Keratinocyte (primary cell): ENCODE results near the gene AMY2B.

Source experiments
- EZH2 ChIP-seq: IDR thresholded peaks from one replicate; pipeline ENCODE4 v1.6.1; 2012; ENCODE audit warnings: inconsistent platforms, mild to moderate bottlenecking, low read length, moderate library complexity
- TF ChIP-seq, protein P1 (sequence below), 3 experiments: IDR thresholded peaks in 1 of 3; conservative IDR thresholded peaks in 1 of 3; optimal IDR thresholded peaks in 1 of 3; 2 replicates in 2 of 3; 3 replicates in 1 of 3; pipeline versions ENCODE3 to v1.5.1; 2011; ENCODE audit warnings: low read length in 3 of 3, mild to moderate bottlenecking in 3 of 3, moderate library complexity in 2 of 3, control low read depth in 1 of 3, inconsistent platforms in 1 of 3; ENCODE audit not compliant: insufficient read depth in 2 of 3; ENCODE audit errors: extremely low read depth in 1 of 3

DNA sequence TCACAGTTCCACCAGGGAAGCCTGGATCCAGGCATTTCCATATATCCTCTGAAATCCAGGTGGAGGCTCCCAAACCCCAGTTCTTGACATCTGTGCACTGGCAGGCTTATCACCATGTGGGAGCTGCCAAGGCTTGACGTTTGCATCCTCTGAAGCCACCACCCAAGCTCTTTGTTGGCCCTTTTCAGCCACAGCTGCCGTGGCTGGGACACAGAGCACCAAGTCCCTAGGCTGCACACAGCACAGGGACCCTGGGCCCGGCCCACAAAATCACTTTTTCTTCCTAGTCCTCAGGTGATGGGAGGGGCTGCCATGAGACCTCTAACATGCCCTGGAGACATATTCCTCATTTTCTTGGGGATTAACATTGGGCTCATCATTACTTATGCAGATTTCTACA is 23.5 kb upstream of the AMY2B start:
- TF ChIP-seq, protein P1, sequence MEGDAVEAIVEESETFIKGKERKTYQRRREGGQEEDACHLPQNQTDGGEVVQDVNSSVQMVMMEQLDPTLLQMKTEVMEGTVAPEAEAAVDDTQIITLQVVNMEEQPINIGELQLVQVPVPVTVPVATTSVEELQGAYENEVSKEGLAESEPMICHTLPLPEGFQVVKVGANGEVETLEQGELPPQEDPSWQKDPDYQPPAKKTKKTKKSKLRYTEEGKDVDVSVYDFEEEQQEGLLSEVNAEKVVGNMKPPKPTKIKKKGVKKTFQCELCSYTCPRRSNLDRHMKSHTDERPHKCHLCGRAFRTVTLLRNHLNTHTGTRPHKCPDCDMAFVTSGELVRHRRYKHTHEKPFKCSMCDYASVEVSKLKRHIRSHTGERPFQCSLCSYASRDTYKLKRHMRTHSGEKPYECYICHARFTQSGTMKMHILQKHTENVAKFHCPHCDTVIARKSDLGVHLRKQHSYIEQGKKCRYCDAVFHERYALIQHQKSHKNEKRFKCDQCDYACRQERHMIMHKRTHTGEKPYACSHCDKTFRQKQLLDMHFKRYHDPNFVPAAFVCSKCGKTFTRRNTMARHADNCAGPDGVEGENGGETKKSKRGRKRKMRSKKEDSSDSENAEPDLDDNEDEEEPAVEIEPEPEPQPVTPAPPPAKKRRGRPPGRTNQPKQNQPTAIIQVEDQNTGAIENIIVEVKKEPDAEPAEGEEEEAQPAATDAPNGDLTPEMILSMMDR (optimal IDR thresholded peaks at IDR 0.05 in 1 of 3, IDR thresholded peaks at IDR 0.05 in 1 of 3, conservative IDR thresholded peaks at IDR 0.05 in 1 of 3; ENCODE audit: extremely low read depth in 1 of 3, insufficient read depth in 2 of 3, low read length in 3 of 3): no peak
- no peak for TF ChIP-seq EZH2
